ENCODE results near the gene NFATC2.

The NFATC2 gene

DNA sequence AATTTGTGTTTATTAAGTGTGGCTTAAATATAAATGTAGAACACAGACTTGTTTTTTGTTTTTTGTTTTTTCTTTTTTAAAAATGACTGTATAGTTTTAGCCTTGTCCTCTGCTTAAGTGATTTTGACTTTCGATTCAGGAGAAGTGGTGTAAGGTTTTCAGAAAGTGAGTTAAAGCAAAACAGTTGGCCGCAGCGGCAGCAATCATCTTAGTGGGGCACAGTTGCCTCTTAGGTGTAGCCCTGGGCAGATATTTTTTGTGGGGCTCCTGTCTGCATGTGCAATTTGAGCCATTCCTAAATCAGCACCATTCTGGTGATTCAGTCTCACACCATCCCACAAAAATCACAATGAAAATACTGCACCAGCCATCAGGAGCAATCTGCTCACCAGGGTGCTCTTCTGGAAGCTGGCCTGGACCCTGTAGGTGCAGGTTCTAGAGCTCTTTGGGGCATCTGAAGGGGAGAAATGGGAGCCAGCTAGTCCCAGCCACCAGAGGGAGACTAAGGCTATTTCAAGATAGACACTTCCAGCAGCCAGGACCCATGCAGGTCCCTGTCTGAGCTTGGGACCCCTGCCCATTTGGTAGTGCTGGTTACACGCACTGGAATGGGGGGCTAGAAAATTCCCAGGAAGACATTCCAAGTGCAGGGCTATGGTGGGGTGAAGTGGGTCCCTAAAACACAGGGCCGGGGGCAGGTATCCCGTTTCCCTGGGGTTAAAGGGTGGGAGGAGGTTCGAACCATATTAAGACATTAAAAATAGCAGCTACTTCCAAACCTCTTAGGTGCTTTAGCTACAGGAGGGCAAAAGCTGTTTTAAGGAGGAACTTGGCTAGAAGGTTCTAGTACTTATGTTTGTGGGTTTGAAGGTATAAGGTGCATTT lies 156.6 kb downstream of the NFATC2 start:
- peak in 1 of 2 donors; percentile 18 for DNase-seq

GRCh38 chr20:51384875-51385274 lies 157.6 kb downstream of the NFATC2 start:
- no peak for DNase-seq

DNA sequence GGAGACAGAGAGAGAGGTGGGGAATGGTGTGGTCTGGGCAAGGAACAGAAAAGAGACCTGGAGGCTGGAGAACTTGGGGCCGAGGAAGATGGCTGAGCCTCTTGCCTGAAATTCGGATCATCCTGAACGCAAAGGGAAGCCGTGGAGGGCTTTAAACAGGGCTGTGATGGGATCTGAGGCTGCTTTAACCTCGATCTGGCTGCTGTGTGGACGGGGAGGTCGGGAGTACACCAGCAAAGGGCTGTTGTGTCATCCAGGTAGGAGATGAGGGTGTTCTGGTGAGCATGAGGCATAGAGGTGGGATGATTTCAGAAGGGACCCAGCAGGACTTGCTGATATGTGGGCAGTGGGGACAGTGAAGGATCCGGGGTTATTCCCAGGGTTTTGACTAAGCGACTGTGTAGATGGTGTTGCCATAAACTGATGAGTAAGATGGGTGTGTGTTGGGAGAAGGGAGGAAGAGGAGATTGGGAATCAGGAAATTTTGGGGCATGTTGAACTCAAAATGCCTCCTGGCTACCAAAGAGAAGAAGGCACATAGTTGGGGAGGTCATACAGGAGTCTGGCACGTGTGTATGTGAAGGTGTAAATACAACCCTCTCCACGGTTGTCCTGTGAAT lies 158.5 kb downstream of the NFATC2 start:
- DNase-seq = no peak

DNA sequence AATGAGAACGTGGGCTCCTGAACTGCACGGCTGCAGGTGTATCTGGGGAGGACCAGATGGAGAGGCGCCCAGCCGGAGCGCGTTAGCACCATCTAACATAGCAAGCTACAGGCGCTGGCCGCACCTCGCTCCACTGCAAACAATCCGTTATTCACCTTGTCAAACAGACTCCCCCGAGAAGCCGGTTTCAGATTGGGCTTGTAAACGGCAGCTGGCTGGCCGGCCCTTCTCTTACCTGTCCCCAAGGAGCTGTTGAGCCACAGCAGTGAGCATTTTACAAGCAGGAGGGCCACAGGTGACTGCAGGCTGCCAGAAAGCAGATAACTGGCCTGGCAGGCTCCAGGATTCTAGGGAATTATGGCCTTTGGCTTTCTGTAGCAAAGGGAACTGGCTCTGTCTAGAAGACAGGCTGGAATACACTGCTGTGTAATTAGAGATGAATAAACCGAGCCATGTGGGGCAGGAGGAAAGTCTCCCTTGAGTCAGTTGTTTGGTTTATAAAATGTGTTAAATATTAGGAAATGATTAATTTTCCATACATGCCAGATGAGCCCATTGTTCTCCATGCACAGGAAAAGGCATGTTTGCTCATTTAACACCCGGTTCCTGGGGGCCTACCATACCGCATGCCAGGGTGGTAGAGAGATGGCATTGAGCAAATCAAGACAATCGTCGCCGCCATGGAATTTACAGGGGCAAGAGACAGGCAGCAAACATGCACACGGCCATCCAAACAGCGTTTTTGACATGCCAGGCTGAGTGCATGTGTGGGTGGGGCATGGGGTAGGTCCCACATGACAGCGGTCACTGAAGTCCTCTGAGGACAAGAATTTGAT lies 159.3 kb downstream of the NFATC2 start:
- no peak for DNase-seq

DNA sequence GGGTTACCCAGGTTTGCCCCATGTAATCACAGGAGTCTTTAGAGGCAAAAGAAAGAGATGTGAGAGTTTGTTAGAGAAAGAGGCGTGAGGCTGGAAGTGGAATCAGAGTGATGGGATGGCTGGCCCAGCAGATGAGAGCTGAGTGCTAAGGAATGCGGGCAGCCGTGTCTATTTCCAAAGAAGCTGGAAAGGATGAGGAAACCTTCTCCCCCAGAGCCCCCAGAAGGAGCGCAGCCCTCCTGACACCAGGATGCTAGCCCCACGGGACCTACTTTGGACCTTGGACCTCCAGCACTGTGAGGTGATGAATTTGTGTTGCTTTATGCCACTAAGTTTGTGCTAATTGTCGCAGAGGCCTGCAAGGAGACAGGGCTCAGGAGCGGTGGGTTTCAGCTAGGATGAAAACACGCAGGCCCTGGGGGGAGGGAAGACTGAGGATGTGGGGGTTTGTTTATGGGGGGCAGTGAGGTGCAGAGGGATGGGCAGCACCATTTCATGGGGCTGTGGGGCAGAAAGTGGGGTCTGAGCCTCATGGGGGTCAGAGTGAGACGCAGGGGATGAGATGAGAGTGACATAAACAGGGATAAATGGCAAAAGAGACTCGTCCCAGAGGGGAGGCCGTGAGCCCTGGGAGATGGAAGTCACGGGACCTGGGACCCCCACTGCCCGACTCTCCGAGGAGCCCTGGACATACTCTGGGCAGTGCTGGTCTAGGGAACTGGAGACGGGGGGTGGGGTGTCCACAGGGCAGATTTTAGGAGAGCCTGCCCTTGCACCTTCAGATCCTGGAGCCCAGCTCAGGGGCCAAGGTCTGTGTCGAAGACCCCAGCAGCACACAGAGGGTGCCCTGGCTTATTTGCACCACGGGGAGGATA lies 160.2 kb downstream of the NFATC2 start:
- no peak for DNase-seq

DNA sequence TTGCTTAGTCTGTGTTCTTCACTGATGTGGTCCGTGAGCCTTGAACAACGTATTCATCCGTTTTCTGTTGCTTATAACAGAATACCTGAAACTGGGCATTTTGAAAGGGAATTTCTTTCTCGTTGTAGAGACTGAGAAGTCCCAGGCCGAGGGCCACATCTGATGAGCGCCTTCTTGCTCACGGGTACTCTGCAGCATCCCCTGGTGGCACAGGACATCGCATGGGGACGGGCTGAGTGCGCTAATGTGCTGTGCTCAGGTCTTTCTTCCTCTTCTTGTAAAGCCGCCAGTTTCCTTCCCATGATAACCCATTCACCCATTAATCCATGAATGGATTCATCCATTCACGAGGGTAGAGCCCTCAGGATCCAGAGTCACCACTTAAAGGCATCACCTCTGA lies 161.0 kb downstream of the NFATC2 start:
- no peak for DNase-seq

DNA sequence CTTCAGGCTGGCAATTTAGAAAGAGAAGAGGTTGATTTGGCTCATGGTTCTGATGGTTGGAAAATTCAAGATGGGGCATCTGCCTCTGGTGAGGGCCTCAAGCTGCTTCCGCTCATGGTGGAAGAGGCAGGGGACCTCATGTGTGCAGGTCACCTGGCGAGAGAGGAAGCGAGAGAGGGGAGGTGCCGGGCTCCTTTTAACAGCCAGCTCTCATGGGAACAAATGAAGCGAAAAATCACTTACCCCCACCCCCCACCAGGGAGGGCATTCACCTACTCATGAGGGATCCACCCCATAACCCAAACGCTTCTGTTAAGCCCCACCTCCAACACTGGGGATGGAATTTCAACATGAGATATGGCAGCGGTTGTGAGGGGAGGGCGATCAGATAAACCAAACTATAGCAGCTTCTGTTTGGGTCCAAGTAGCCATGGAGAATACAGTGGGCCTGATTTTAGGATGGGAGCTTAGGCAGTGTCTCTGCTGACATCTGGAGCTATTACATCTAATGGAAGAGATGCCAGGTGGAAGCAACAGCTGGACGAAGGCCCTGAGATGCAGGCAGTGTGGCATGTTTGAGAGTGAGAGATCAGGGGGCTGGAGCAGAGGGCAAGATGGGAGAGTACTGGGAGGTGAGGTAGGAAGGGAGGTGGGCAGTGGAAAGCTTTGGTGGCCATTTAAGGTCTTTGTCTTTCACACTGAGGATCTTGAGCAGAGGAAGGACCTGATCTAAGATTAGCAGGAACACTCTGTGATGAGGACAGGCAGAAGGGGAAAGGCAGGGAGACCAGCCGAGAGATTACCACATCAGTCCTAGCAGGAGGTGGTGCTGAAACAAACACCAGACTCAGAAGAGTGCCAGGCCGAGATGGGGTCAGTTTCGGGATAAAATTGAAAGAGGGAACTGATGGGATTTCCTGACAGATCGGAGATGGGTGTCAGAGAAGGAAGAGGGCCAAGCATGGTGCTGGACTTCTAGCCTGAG lies 161.8 kb downstream of the NFATC2 start:
- no peak for DNase-seq

GRCh38 chr20:51379601-51380341 lies 162.7 kb downstream of the NFATC2 start:
- no peak for DNase-seq

GRCh38 chr20:51378171-51378928 lies 164.2 kb downstream of the NFATC2 start:
- peak in 1 of 2 donors; percentile 29 for DNase-seq

DNA sequence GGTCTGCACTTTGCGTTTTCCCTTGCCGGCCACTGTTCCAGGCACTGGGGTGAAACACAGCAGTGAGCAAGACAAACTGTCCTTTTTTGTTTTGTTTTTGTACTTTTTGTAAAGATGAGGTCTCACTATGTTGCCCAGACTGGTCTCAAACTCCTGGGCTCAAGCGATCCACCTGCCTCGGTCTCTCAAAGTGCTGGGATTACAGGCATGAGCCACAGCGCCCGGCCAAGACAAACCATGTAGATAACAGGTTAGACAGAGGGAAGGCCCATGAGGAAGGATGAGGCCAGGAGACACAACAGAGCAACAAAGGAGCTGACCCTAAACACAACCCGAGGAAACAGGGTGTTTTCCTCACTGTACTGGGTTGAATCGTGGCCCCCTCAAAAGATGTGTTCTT lies 165.4 kb downstream of the NFATC2 start:
- no peak for DNase-seq

DNA sequence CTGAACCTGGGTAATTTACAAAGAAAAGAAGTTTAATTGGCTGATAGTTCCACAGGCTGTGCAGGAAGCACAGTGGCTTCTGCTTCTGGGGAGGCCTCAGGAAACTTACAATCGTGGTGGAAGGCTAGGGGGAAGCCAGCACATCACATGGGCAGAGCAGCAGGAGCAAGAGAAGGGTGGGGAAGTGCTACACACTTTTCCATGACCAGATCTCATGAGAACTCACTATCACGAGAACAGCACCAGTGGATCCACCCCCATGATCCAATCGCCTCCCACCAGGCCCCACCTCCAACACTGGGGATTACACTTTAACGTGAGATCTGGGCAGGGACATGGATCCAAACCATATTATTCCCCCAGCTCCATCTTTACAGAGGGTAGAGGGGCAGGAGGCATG lies 166.4 kb downstream of the NFATC2 start:
- DNase-seq = no peak

DNA sequence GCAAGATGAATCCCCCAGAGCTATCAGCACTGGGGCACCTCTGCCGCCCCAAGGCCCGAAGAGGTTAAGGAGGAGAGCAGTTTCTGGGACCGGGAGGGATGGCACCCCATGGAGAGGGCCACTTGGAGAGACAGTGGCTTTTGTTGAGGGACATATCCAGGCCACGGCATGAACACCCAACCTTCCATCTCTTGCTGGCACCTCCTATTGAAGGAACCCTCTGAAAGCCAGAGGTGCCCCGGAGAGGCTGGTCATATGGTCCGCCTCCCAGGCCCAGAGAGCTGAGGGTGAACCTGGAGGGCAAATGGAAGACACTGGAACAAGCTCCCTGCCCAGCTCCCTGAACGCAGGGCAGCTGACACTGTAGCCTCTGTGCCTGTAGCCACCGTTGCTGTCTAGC lies 167.0 kb downstream of the NFATC2 start:
- no peak for DNase-seq

GRCh38 chr20:51374961-51375360 lies 167.6 kb downstream of the NFATC2 start:
- no peak for DNase-seq

DNA sequence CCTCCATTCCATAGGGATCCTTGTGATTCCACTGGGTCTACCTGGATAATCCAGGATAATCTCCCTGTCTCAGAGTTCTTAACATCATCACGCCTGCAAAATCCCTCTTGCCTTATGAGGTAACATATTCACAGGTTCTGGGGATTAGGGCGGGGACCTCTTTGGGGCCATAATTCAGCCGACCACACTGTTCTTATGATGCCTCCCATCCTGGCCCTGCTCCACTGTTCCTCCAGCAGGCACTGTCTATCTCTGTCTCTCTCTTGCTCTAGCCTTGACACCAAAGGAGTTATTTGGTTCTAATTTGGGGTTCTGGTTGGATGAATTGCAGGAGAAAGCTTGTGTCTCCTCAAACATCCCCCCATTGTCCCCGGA lies 168.1 kb downstream of the NFATC2 start:
- DNase-seq = no peak

DNA sequence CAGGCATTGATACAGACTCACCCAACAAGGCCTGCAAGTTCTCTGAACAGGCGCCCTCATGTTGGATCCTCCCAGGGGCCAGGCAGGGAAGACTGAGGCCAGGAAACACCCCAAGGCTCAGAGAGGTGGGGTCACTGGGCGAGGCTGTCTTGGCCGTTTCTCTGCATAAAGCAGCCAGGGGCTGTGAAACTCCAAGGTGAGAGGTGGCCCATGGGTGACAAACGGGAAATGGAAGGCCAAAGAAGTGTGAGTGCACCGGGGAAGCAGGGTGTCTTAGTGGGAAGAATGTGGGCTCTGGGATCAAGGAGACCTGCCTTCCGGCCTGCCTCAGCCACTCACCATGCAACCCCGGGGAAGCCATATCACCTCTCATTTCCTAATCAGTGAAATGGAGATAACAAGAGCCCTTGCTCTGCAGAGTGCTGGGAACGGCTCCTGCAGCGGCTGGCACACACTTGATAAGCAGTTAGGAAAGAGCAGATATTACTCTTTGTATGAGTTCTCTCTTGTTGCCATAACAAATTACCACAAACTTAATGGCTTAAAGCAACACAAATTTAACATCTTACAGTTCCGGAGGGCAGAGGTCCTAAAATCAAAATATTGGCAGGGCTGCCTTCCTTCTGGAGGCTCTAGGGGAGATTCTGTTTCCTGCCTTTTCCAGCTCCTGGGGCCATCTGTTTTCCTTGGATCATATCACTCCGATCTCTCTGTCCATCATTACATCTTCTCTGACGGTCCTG lies 168.6 kb downstream of the NFATC2 start:
- DNase-seq = no peak

GRCh38 chr20:51372966-51373365 lies 169.6 kb downstream of the NFATC2 start:
- no peak for DNase-seq

- peak; percentile 68 to 72 for DNase-seq
These were observed 170.2 kb downstream of the NFATC2 start for GRCh38 chr20:51372176-51372803.

GRCh38 chr20:51371720-51372119 lies 170.8 kb downstream of the NFATC2 start:
- no peak for DNase-seq

GRCh38 chr20:51369503-51369902 lies 173.0 kb downstream of the NFATC2 start:
- no peak for DNase-seq
